Sigmoid colon (tissue), 4 donors: Measurements from ENCODE around the gene KLF16.

Experiments used
- EP300 ChIP-seq, 4 donors: sonication (generic); formaldehyde crosslinking; IDR thresholded peaks; one replicate each; pipeline ENCODE4 v1.6.1; 2017; ENCODE audit warnings: antibody characterized with exemption in 4 of 4
- POLR2A ChIP-seq, 2 donors: fragments of 450-650 bp; IDR thresholded peaks; one replicate each; pipeline ENCODE4 v1.6.1; 2016; ENCODE audit warnings: antibody characterized with exemption in 2 of 2, mild to moderate bottlenecking in 2 of 2, moderate library complexity in 2 of 2
- POLR2AphosphoS5 ChIP-seq, 4 donors: sonication (generic); formaldehyde crosslinking; IDR thresholded peaks; one replicate each; pipeline ENCODE4 v1.6.1; 2017; ENCODE audit warnings: antibody characterized with exemption in 4 of 4
- TF ChIP-seq, protein P1 (sequence below), 4 experiments: fragments of 450-650 bp in 3 of 4; fragments of 200-600 bp in 1 of 4; IDR thresholded peaks; one replicate each; pipeline ENCODE4 v1.5.1; 2016 to 2019; ENCODE audit warnings: antibody characterized with exemption in 4 of 4, mild to moderate bottlenecking in 3 of 4, moderate library complexity in 2 of 4

DNA sequence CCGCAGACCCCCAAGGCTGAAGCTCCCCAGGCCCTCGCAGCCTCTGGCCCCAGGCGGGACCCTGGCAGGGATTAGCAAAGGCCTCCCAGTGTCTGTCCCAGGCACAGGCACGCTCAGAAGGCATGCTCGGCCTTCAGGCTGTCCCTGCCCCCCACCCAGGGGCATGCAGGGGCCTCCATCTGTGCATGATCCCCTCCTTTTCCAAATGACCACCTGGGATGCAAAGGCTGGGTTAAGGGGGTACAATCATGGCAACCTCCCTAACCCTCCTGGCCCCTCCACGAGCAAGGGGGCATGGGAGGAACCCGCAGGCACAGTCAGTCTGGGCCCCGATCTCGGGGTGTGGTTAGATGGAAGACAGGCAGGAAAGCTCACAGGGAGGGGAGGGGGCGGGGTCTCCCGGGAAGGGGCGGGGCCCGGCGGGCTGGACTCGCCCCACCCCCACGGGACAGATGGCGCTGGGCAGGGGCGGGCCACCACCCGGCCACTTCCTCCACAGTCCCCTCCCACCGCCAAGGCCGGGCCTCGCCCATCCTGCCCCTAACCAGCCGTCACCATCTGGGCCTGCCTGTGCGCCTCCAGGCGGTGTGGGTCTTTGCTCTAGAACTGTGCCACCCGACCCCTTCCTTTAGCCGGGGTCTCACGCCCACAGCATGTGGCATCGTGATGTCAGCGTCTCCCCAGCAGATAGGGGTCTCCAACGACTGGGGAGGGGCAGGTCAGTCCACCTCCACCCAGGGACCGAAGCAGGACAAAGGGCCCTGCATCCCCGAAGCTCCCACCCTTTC lies 8.1 kb downstream of the KLF16 start:
- TF ChIP-seq, protein P1, sequence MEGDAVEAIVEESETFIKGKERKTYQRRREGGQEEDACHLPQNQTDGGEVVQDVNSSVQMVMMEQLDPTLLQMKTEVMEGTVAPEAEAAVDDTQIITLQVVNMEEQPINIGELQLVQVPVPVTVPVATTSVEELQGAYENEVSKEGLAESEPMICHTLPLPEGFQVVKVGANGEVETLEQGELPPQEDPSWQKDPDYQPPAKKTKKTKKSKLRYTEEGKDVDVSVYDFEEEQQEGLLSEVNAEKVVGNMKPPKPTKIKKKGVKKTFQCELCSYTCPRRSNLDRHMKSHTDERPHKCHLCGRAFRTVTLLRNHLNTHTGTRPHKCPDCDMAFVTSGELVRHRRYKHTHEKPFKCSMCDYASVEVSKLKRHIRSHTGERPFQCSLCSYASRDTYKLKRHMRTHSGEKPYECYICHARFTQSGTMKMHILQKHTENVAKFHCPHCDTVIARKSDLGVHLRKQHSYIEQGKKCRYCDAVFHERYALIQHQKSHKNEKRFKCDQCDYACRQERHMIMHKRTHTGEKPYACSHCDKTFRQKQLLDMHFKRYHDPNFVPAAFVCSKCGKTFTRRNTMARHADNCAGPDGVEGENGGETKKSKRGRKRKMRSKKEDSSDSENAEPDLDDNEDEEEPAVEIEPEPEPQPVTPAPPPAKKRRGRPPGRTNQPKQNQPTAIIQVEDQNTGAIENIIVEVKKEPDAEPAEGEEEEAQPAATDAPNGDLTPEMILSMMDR (IDR thresholded peaks at IDR 0.05), result no peak
- TF ChIP-seq EP300 (IDR thresholded peaks at IDR 0.05) (no peak), POLR2A (IDR thresholded peaks at IDR 0.05) (peak in 1 of 2 donors; percentile 73), POLR2AphosphoS5 (IDR thresholded peaks at IDR 0.05) (peak; percentile 57 to 87 (median 86))
